Gastrocnemius medialis (tissue), 4 donors: ENCODE results near the gene DDX27.
"Not testable (repeated sequence)": the region's sequence is repeated elsewhere in the genome, so short reads cannot be mapped to it uniquely, and the experiment has no call there.

Source experiments
- POLR2A ChIP-seq, 2 donors: fragments of 450-650 bp; IDR thresholded peaks; one replicate each; pipeline ENCODE4 v1.6.1; 2017; ENCODE audit warnings: antibody characterized with exemption in 2 of 2, mild to moderate bottlenecking in 2 of 2, moderate library complexity in 2 of 2
- TF ChIP-seq, protein P1 (sequence below), 5 experiments: fragments of 450-650 bp in 3 of 5; fragments of 200-600 bp in 2 of 5; sonication (generic) in 2 of 5; IDR thresholded peaks in 4 of 5; conservative IDR thresholded peaks in 1 of 5; 1 replicate in 4 of 5; 2 replicates in 1 of 5; pipeline ENCODE4 v1.5.1; 2016 to 2019; ENCODE audit warnings: antibody characterized with exemption in 5 of 5, mild to moderate bottlenecking in 3 of 5, moderate library complexity in 3 of 5

DNA sequence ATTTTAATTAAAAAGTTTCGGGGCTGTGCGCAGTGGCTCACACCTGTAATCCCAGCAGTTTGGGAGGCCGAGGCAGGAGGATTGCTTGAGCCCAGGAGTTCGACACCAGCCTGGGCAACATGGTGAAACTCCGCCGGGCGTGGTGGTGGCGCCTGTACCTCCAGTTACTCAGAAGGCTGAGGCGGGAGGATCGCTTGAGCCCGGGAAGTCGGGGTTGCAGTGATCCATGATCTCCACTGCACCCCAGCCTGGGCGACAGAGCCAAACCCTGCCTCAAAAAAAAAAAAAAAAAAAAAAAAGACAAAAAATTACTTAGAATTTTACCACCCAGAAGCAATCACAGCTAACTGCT, 501 bp upstream of the DDX27 start:
- TF ChIP-seq, protein P1, sequence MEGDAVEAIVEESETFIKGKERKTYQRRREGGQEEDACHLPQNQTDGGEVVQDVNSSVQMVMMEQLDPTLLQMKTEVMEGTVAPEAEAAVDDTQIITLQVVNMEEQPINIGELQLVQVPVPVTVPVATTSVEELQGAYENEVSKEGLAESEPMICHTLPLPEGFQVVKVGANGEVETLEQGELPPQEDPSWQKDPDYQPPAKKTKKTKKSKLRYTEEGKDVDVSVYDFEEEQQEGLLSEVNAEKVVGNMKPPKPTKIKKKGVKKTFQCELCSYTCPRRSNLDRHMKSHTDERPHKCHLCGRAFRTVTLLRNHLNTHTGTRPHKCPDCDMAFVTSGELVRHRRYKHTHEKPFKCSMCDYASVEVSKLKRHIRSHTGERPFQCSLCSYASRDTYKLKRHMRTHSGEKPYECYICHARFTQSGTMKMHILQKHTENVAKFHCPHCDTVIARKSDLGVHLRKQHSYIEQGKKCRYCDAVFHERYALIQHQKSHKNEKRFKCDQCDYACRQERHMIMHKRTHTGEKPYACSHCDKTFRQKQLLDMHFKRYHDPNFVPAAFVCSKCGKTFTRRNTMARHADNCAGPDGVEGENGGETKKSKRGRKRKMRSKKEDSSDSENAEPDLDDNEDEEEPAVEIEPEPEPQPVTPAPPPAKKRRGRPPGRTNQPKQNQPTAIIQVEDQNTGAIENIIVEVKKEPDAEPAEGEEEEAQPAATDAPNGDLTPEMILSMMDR (IDR thresholded peaks at IDR 0.05 in 4 of 5, conservative IDR thresholded peaks at IDR 0.05 in 1 of 5), result not testable (repeated sequence)
- not testable (repeated sequence) for TF ChIP-seq POLR2A (IDR thresholded peaks at IDR 0.05)
